Astrocyte (in vitro differentiated cells and primary cell): ENCODE results near the gene INTS6L. TPM values are rescaled to one million over a fixed set of nuclear protein-coding genes. Genes with fewer than 3 reads are reported as not detected.
"Not testable (repeated sequence)": the region's sequence is repeated elsewhere in the genome, so short reads cannot be mapped to it uniquely, and the experiment has no call there.

ENCODE experiments used
- DNase-seq: peaks from one replicate; pipeline ENCODE4 v3.0.0-alpha.2; 2010; ENCODE audit warnings: low read depth
- FAIRE-seq: peaks from 2 replicates; lab custom pipeline; 2011; peaks lifted over from hg19 to GRCh38; lab: Jason Lieb, UNC
- H2AFZ ChIP-seq: 2 replicates; pipeline ENCODE4 v1.6.0; 2012; ENCODE audit warnings: low read depth, low read length, inconsistent platforms
- H3K27ac ChIP-seq: 2 replicates; pipeline ENCODE4 v1.5.1; 2011; ENCODE audit warnings: low read depth, low read length, inconsistent platforms
- H3K27me3 ChIP-seq: 2 replicates; pipeline ENCODE4 v1.6.0; 2011; ENCODE audit warnings: low read length, inconsistent platforms; ENCODE audit not compliant: insufficient read depth
- H3K36me3 ChIP-seq: 2 replicates; pipeline ENCODE4 v1.5.1; 2011; ENCODE audit warnings: low read length, inconsistent platforms; ENCODE audit not compliant: insufficient read depth
- H3K4me1 ChIP-seq: 2 replicates; pipeline ENCODE4 v1.5.1; 2011; ENCODE audit warnings: low read length, inconsistent platforms; ENCODE audit not compliant: insufficient read depth
- H3K4me2 ChIP-seq: 2 replicates; pipeline ENCODE4 v1.6.0; 2012; ENCODE audit warnings: low read length, inconsistent platforms
- H3K4me3 ChIP-seq: 2 replicates; pipeline ENCODE4 v1.5.1; 2011; ENCODE audit warnings: low read depth, mild to moderate bottlenecking, low read length, inconsistent platforms; ENCODE audit not compliant: insufficient read depth
- H3K79me2 ChIP-seq: 2 replicates; pipeline ENCODE4 v1.6.0; 2012; ENCODE audit warnings: mild to moderate bottlenecking, low read length, inconsistent platforms; ENCODE audit not compliant: insufficient read depth
- H3K9ac ChIP-seq: 2 replicates; pipeline ENCODE4 v1.6.0; 2012; ENCODE audit warnings: mild to moderate bottlenecking, low read length, inconsistent platforms
- H3K9me3 ChIP-seq: 2 replicates; pipeline ENCODE4 v1.5.1; 2012; ENCODE audit warnings: low read depth, mild to moderate bottlenecking, low read length, inconsistent platforms; ENCODE audit not compliant: insufficient read depth
- H4K20me1 ChIP-seq: 2 replicates; pipeline ENCODE4 v1.6.0; 2012; ENCODE audit warnings: low read length, inconsistent platforms; ENCODE audit not compliant: insufficient read depth
- H3K27ac Mint-ChIP-seq: one replicate; pipeline ENCODE4 v1.8.0; 2021; ENCODE audit warnings: mild to moderate bottlenecking, mixed read lengths; ENCODE audit not compliant: unreplicated experiment
- H3K27me3 Mint-ChIP-seq: one replicate; pipeline ENCODE4 v1.8.0; 2021; ENCODE audit warnings: low read depth, mixed read lengths; ENCODE audit not compliant: unreplicated experiment
- H3K36me3 Mint-ChIP-seq: one replicate; pipeline ENCODE4 v1.8.0; 2021; ENCODE audit warnings: low read depth, mixed read lengths; ENCODE audit not compliant: unreplicated experiment
- H3K4me1 Mint-ChIP-seq: one replicate; pipeline ENCODE4 v1.8.0; 2021; ENCODE audit warnings: low read depth, mixed read lengths; ENCODE audit not compliant: unreplicated experiment
- H3K4me3 Mint-ChIP-seq: one replicate; pipeline ENCODE4 v1.8.0; 2021; ENCODE audit warnings: mild to moderate bottlenecking, moderate library complexity, mixed read lengths; ENCODE audit not compliant: unreplicated experiment
- H3K9me3 Mint-ChIP-seq: one replicate; pipeline ENCODE4 v1.8.0; 2021; ENCODE audit warnings: mild to moderate bottlenecking, mixed read lengths; ENCODE audit not compliant: unreplicated experiment
- CTCF ChIP-seq: IDR thresholded peaks from 2 replicates; pipeline ENCODE4 v1.5.1; 2011; ENCODE audit warnings: low read depth, mild to moderate bottlenecking, inconsistent platforms, low read length, moderate library complexity; ENCODE audit not compliant: insufficient read depth
- EZH2 ChIP-seq: IDR thresholded peaks from 2 replicates; pipeline ENCODE4 v1.6.1; 2012; ENCODE audit warnings: mild to moderate bottlenecking, low read length, inconsistent platforms; ENCODE audit not compliant: insufficient read depth
- total RNA-seq: library from RNA; stranded (reverse); gene quantifications from 2 replicates; pipeline ENCODE4 v1.2.1, GENCODE V29; 2021

INTS6L gene
- total RNA-seq, 1 donor from 2014 or later = 7.5 TPM

DNA sequence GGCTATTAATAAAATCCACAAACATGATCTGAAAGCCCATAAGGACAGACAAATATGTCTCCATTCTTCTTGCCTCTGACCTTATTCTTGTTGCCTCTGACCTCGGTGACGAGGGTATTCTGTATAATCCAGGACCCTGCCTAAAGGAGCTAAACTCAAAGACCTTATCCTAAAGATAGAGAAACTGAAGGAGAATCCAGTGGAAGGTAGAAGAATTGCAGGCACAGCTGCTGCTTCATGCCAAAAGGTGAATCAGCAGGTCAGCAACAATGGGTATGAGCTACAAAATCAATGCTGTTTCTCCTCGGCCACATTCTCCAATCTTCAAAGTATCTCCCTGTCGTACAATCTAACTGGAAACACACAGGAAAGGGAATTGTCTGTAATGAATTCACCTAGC lies 71.4 kb downstream of the INTS6L start:
- H3K27ac Mint-ChIP-seq = no peak overlapping the region
- H4K20me1 ChIP-seq = no peaks in the 10 kb centered on the region
- no peaks in the 10 kb centered on the region for H3K4me1 Mint-ChIP-seq
- H3K9me3 Mint-ChIP-seq = no peaks in the 10 kb centered on the region
- H3K4me1 ChIP-seq = no peaks in the 10 kb centered on the region
- no peak overlapping the region for H3K27ac ChIP-seq
- no peak overlapping the region for H3K4me2 ChIP-seq
- H3K36me3 ChIP-seq = no peaks in the 10 kb centered on the region
- FAIRE-seq (peak; percentile 72), DNase-seq (no peak)
- no peaks in the 10 kb centered on the region for H3K9me3 ChIP-seq
- no peaks in the 10 kb centered on the region for H3K27me3 ChIP-seq
- peaks cover 7% of the 10 kb centered on the region for H3K27me3 Mint-ChIP-seq
- no peaks in the 10 kb centered on the region for H3K36me3 Mint-ChIP-seq
- H3K4me3 ChIP-seq = no peak overlapping the region
- no peak overlapping the region for H3K9ac ChIP-seq
- no peak overlapping the region for H3K4me3 Mint-ChIP-seq
- H2AFZ ChIP-seq = no peak overlapping the region
- TF ChIP-seq EZH2 = no peak
- no peak for TF ChIP-seq CTCF
- no peaks in the 10 kb centered on the region for H3K79me2 ChIP-seq

- FAIRE-seq = not testable (repeated sequence)
Measured at GRCh38 chrX:135594049-135594448, 73.6 kb downstream of the INTS6L start.

DNA sequence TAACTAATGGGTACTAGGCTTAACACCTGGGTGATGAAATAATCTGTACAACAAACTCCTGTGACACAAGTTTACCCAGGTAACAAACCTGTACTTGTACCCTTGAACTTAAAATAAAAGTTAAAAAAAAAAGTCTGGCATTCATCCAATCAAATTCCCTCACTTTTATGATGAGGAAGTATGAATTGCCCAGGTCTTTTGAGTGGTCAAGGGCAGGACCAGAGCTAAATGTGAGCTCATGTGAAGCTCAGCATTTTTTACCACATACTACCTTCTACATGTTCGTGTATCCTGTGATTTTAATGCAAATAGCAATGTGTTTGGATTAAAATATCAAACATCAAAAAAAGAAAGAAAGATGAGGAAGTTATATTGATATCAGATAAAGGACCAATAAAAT lies 74.0 kb downstream of the INTS6L start:
- H3K4me3 Mint-ChIP-seq, H3K4me1 Mint-ChIP-seq, H3K9me3 Mint-ChIP-seq, H2AFZ ChIP-seq, H3K4me2 ChIP-seq, H3K9me3 ChIP-seq, H3K27ac ChIP-seq, H3K27me3 Mint-ChIP-seq, H3K4me3 ChIP-seq, H3K79me2 ChIP-seq, H3K27ac Mint-ChIP-seq, DNase-seq, H3K36me3 ChIP-seq, H3K27me3 ChIP-seq, H3K9ac ChIP-seq, H3K4me1 ChIP-seq, H4K20me1 ChIP-seq, H3K36me3 Mint-ChIP-seq: not testable (repeated sequence)
- peak; percentile 39 for FAIRE-seq

More at GRCh38 chrX:135594049-135594448, 73.6 kb downstream of the INTS6L start:
- not testable (repeated sequence) for H3K9ac ChIP-seq, H3K4me3 ChIP-seq, H3K27ac Mint-ChIP-seq, H3K4me2 ChIP-seq, H4K20me1 ChIP-seq, H3K36me3 ChIP-seq, H3K9me3 ChIP-seq, H2AFZ ChIP-seq, H3K36me3 Mint-ChIP-seq, H3K4me1 Mint-ChIP-seq, H3K4me1 ChIP-seq, H3K27me3 Mint-ChIP-seq, H3K27me3 ChIP-seq, H3K9me3 Mint-ChIP-seq, H3K27ac ChIP-seq, H3K79me2 ChIP-seq, DNase-seq, H3K4me3 Mint-ChIP-seq

DNA sequence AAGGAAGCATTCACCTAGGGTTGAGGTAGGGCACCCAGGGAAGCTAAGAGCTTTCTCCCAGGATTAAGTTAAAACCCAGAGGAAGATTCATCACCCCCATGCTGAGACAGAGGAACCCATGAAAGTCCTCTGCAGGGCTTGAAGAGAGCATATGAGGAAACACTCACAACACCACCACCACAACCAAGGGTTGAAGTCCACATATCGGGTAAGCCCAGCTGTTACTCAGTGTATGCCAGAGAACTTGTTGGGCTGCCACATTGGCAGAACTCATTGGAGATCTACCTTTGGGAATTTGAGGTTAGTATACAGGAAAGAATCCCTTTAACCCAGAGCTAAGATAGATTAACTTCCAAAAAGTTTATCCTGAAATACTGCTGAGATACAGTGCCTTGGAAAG lies 75.1 kb downstream of the INTS6L start:
- H3K27me3 ChIP-seq = no peaks in the 10 kb centered on the region
- H3K27me3 Mint-ChIP-seq = peaks cover 7% of the 10 kb centered on the region

More for the DNA sequence above, 75.1 kb downstream of the INTS6L start:
- H3K9me3 Mint-ChIP-seq = no peaks in the 10 kb centered on the region
- no peak overlapping the region for H3K27ac Mint-ChIP-seq
- Histone ChIP-seq H3K79me2 (no peaks in the 10 kb centered on the region), H2AFZ (no peak overlapping the region), H3K9ac (no peak overlapping the region), H3K36me3 (no peaks in the 10 kb centered on the region), H3K9me3 (no peaks in the 10 kb centered on the region), H3K27ac (no peak overlapping the region), H4K20me1 (no peaks in the 10 kb centered on the region), H3K4me1 (no peaks in the 10 kb centered on the region), H3K4me3 (no peak overlapping the region), H3K4me2 (no peak overlapping the region)
- FAIRE-seq (peak; percentile 65), DNase-seq (no peak)
- H3K4me1 Mint-ChIP-seq = no peaks in the 10 kb centered on the region
- no peak overlapping the region for H3K4me3 Mint-ChIP-seq
- TF ChIP-seq CTCF (no peak), EZH2 (no peak)
- H3K36me3 Mint-ChIP-seq = no peaks in the 10 kb centered on the region
